Measurements from ENCODE around the gene SYT5. TPM values are rescaled to one million over a fixed set of nuclear protein-coding genes. Genes with fewer than 3 reads are reported as not detected.

SYT5 gene
- total and polyA plus RNA-seq, 2 of the 8 experiments (the other 6 are each of a cell fraction or from before 2014, with no cell fraction given), result 0.35 to 0.67 TPM

GRCh38 chr19:55132453-55133129 is 47.5 kb downstream of the SYT5 start:
- DNase-seq (ENCODE audit: low read depth in 1 of 2, low spot score in 2 of 2) (no peak), FAIRE-seq (no peak)
- Histone ChIP-seq H3K9me3 (ENCODE audit: insufficient read depth in 2 of 2, low read depth in 1 of 2, low read length in 1 of 2) (no peaks in the 10 kb centered on the region), H2BK12ac (ENCODE audit: low read depth, low read length) (no peak overlapping the region), H2BK120ac (replicated peaks; ENCODE audit: low read depth, low read length) (no peak overlapping the region), H2AK5ac (ENCODE audit: low read depth, low read length) (no peak overlapping the region), H2AFZ (ENCODE audit: low read length) (no peak overlapping the region), H2BK5ac (ENCODE audit: low read depth, low read length) (no peak overlapping the region), H3K23ac (ENCODE audit: insufficient read length) (no peak overlapping the region), H3K14ac (ENCODE audit: insufficient read length) (no peak overlapping the region), H4K91ac (replicated peaks; ENCODE audit: insufficient read length, low read length) (no peak overlapping the region), H3K18ac (ENCODE audit: extremely low read depth, low read length) (no peak overlapping the region), H3K4me3 (ENCODE audit: extremely low read depth in 1 of 4, insufficient read depth in 2 of 4, low read depth in 3 of 4, low read length in 4 of 4) (no peak overlapping the region), H4K20me1 (replicated peaks in 1 of 2; ENCODE audit: control insufficient read depth in 1 of 2, insufficient read depth in 2 of 2, low read length in 2 of 2) (no peaks in the 10 kb centered on the region), H2BK15ac (ENCODE audit: low read length) (no peak overlapping the region), H3K27me3 (replicated peaks in 1 of 4; ENCODE audit: control insufficient read depth in 3 of 4, extremely low read depth in 1 of 4, insufficient read depth in 3 of 4, low read length in 3 of 4) (no peaks in the 10 kb centered on the region), H3K36me3 (ENCODE audit: control insufficient read depth in 2 of 4, insufficient read depth in 4 of 4, low read length in 3 of 4) (peaks cover 0 to 19% (median 4%) of the 10 kb centered on the region in 4 experiments; a peak in 4 of 8 replicates), H3K23me2 (ENCODE audit: low read depth, low read length) (no peaks in the 10 kb centered on the region; the same call in 1 of the 2 replicates), H3K4me1 (replicated peaks in 1 of 4; ENCODE audit: control insufficient read depth in 3 of 4, insufficient read depth in 4 of 4, low read length in 3 of 4) (peaks cover 0 to 2% (median 0%) of the 10 kb centered on the region in 4 experiments; a peak in 1 of 7 replicates), H3K56ac (replicated peaks; ENCODE audit: insufficient read length, low read depth, low read length) (no peak overlapping the region), H4K5ac (ENCODE audit: insufficient read length, low read depth, low read length) (no peak overlapping the region), H2BK20ac (ENCODE audit: low read length) (no peak overlapping the region), H3K79me1 (ENCODE audit: low read depth, low read length) (no peaks in the 10 kb centered on the region), H3K4me2 (ENCODE audit: insufficient read depth in 1 of 2, low read depth in 2 of 2, low read length in 2 of 2) (no peak overlapping the region), H3K27ac (ENCODE audit: low read depth, low read length) (no peak overlapping the region), H3K79me2 (ENCODE audit: control insufficient read depth in 1 of 2, insufficient read depth in 2 of 2, low read length in 2 of 2) (no peaks in the 10 kb centered on the region), H3K4ac (replicated peaks; ENCODE audit: insufficient read length, low read depth, low read length) (no peak overlapping the region), H4K8ac (ENCODE audit: extremely low read depth, insufficient read depth, low read length) (no peak overlapping the region), H3K9ac (replicated peaks in 1 of 4; ENCODE audit: extremely low read depth in 1 of 4, low read depth in 3 of 4, low read length in 3 of 4) (no peak overlapping the region)
- TF ChIP-seq CHD1 (IDR thresholded peaks at IDR 0.05; ENCODE audit: low read depth, low read length) (no peak), RBBP5 (IDR thresholded peaks at IDR 0.05; ENCODE audit: borderline replicate concordance, low read depth, low read length) (no peak), EZH2 (IDR thresholded peaks at IDR 0.05; ENCODE audit: low read depth, low read length, severe bottlenecking) (no peak), USF2 (IDR thresholded peaks at IDR 0.05; ENCODE audit: low read length) (no peak), POLR2AphosphoS5 (IDR thresholded peaks at IDR 0.05; ENCODE audit: low read depth, low read length) (no peak), RAD21 (IDR thresholded peaks at IDR 0.05 in 1 of 2, conservative IDR thresholded peaks at IDR 0.05 in 1 of 2; ENCODE audit: low read depth in 2 of 2, low read length in 2 of 2) (peak in 1 of 2 experiments; percentile 39; a peak in 2 of 4 replicates), CTCF (IDR thresholded peaks at IDR 0.05; ENCODE audit: control extremely low read depth in 1 of 3, insufficient read depth in 1 of 3, low read depth in 1 of 3, low read length in 3 of 3) (0 out of 4 replicates have a peak, but pooled peaks of 1 of the 3 experiments have one; percentile 5)
- ChIA-PET CTCF (ENCODE audit: partially characterized antibody) (interaction anchor here (0.6 to 3.3 kb wide), 11 partner anchors 9 to 286 kb away, joined by 3 to 17 read pairs (median 5); partner anchors contain the start of gene PPP1R12C), POLR2A (ENCODE audit: partially characterized antibody) (interaction anchor here (0.7 to 2.7 kb wide), 8 partner anchors 8 to 46 kb away, joined by 3 to 14 read pairs (median 4); no protein-coding TSS in a partner anchor)
- WGBS, 2 experiments (ENCODE audit: extremely low coverage in 1 of 2, insufficient coverage in 1 of 2, insufficient read length in 1 of 2, insufficient replicate concordance in 2 of 2, low coverage in 1 of 2, low lambda C conversion rate in 2 of 2, missing lambda C conversion rate in 1 of 2), result 92% methylated on average over 14 of the region's 14 CpGs; no CpG with 5 or more reads in 1 of the 2 experiments

Data from H1 (cell line).